Posterior vena cava (tissue), 2 donors: ENCODE results near the gene MGME1. TPM values are rescaled to one million over a fixed set of nuclear protein-coding genes. Genes with fewer than 3 reads are reported as not detected.
"Not testable (repeated sequence)": the region's sequence is repeated elsewhere in the genome, so short reads cannot be mapped to it uniquely, and the experiment has no call there.

Experiments used
- DNase-seq: peaks from one replicate; pipeline ENCODE4 v3.0.0-alpha.2; 2020; ENCODE audit warnings: low spot score
- intact Hi-C, 2 donors: fragments of 100-400 bp; cut with DNase I; formaldehyde crosslinking; loops; one replicate each; pipeline versions ENCODE4 v1.14.1 to v1.14.2; 2022 to 2023
- total RNA-seq, 2 donors: library from RNA; stranded (reverse); fragmentation: NEBNext Ultra II Directional; extraction: Animal tissue kit (Norgen Biotek cat#: 25700); gene quantifications; one replicate each; pipeline ENCODE4 v1.2.1, GENCODE V29; 2021
- donor health status: DM: yes; HTN: yes; CAD: no.
- donor health status: DM: yes; HTN: yes; CAD: no.

MGME1 gene
- total RNA-seq, 2 donors from 2014 or later, result 7.5 to 9.0 TPM

- intact Hi-C loops, result no loop called here
- no peak for DNase-seq
Observed at GRCh38 chr20:18005990-18006364, 37.2 kb downstream of the MGME1 start.

DNA sequence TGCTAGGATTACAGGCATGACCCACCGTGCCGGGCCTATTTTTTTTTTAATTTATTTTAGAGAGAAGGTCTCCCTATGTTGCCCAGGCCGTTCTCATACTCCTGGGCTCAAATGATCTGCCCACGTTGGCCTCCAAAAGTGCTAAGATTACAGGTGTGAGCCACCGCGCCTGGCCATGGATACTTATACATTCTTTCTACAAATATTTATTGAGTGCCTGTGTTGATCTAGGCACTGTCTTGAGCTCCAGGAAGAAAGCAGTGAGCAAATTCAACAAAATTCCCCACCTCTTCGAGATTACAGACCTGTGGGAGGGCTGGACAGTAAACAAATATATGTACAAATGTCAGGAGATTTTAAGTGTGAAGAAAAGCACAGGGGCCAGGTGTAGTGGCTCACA lies 37.9 kb downstream of the MGME1 start:
- DNase-seq, result no peak
- intact Hi-C loops, result no loop called here

GRCh38 chr20:18007534-18008292 lies 38.9 kb downstream of the MGME1 start:
- no peak for DNase-seq
- intact Hi-C loops, result no loop called here

- no peak for DNase-seq
- intact Hi-C loops, result no loop called here
Observed at GRCh38 chr20:18009116-18009515, 40.3 kb downstream of the MGME1 start.

DNA sequence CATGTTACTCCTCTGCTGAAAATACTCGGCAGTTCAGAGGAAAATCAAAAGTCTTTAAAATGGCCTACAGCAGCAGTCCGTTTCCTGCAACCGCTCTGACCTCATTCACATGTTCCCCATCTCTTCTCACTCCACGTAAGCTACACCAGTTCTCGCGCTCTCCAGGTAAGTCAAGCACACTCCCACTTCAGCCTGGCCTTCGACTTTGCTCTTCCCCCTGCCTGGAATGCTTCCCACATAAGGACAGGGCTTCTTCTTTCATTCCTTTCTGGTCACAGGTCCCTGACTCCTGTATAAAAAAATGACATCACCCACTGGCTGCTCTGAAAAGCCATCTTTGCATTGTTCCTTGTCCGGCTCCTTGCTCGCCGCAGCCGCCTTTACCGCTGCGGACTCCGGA lies 42.7 kb downstream of the MGME1 start:
- intact Hi-C loops, result no loop called here
- DNase-seq, result no peak

GRCh38 chr20:18011951-18012645 lies 43.3 kb downstream of the MGME1 start:
- intact Hi-C loops, result no loop called here
- DNase-seq, result no peak

- intact Hi-C loops, result no loop called here
- DNase-seq, result no peak
Observed at GRCh38 chr20:18012901-18013300, 44.1 kb downstream of the MGME1 start.

DNA sequence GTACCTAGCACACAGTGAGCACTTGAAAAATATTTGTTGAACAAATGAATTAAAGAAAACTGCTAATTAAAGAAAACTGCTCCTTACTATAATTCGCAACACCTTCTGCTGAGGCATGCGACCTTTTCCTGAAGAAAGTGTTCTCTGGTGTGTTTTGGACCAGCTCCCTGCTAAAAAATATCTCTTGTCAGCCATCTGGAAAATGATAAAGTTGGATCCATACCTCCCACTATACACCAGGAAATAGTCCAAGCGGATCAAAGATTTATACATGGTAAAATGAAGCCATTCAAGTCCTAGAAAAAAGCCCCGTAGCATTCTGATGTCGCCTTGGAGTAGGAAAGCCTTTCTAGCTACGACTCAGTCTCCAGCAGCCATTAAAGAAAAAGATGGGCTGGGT lies 45.6 kb downstream of the MGME1 start:
- intact Hi-C loops, result loop anchor here in 1 of 2 donors (1.0 kb wide), 1 partner anchor 17 kb away; no protein-coding TSS in a partner anchor
- no peak for DNase-seq

- intact Hi-C loops, result no loop called here
- no peak for DNase-seq
Observed at GRCh38 chr20:18016772-18017171, 48.0 kb downstream of the MGME1 start.

DNA sequence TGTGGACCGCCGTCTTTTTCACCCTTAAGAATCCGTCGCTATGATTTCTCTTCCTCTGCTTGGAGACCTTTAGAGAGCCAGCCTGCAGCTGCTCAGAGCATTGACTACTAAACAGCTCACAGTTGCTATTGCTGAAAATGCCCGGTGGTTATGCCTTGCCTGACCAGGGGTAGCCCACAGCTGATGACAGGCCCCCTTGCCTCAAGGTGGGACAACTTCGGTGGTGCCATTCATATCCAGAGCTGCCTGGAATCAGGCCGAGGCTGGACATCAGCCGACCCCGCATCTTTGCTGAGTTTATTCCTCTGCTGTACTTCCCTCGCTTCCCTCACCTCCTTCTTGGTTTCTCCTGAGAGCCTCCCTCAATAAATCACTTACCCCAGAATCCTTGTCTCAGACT lies 49.3 kb downstream of the MGME1 start:
- no peak for DNase-seq
- intact Hi-C loops, result no loop called here

DNA sequence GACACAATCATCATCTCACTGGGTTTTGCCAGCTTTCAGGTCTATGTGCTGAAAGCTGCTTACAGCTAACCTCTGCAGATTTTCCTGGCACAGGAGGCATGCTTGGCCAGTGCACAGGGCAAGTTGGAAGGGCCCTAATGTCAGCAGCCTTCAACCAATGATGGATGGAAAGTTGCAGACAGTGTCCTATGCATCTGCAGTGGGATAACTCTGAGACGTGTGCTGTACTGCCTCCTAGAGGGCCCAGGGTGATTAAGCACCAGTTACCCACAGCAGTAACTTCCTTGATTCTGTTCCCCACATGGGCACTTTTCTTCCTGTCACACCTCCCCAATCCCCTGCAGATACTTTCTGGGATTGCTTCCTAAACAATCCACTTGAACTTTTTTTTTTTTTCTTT lies 50.2 kb downstream of the MGME1 start:
- no peak for DNase-seq
- intact Hi-C loops, result no loop called here

DNA sequence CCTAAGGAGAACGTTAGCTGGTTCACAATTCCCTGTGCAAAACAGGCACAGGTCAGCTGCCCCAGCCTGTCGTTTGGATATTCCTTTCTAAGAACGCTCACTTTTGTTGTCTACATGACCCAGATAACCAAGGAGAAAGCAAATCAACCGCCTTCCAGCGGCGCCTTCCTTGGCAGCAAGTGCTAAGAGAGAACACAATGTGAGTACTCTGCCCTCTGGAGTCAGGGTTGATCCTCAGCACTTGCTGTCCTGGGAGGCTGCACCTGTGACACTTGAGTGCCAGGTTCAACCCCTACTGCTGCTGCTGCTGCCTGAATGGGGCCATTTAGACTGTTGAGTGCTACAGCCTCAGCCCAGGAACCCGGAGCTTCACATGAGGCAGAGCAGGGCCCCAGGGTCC lies 52.1 kb downstream of the MGME1 start:
- no peak for DNase-seq
- intact Hi-C loops, result no loop called here

DNA sequence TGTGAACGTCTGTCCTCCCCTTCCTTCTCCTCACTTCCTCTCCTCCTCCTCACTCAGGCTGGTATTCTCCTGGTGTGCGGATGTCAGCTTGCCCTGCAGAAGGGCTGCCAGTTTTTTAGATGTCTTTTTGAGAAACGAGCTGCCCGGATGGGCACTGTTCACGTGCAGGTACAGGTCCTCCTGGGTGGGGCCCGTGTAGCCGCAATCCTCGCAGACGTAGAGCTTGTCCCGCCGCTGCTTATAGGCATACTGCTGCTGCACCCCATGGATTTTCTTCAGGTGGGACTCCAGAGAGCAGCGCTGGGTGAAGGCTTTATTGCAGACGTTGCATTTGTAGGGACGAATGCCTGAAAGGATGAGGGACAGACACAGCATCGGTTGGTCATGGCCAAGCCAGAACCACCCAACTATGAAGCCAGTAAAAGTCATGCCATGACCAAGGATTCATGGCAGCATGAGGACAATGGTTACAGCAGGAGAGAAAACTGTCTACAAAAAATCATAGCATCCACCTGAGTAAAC lies 55.8 kb downstream of the MGME1 start:
- intact Hi-C loops, result no loop called here
- DNase-seq, result no peak

GRCh38 chr20:18027011-18027410 lies 58.2 kb downstream of the MGME1 start:
- intact Hi-C loops, DNase-seq: not testable (repeated sequence)

DNA sequence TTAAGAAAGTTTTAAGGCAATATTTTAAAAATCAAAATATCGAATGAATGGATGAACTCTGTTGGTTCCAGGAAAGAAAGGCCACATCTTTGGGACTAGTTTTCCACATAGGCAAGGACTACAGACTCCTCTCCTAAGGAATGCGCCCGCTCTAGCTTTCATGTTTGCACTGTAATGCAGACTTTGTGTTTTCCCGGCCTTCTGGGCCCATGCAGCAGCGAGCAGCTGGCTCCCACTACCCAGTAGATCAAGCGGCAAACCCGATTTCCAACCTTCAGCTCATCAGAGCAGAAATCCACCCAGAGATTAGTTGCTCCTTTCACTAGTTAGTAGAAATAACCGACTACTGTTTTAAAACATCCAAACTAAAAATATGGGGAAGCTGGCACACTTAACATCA lies 61.2 kb downstream of the MGME1 start:
- intact Hi-C loops, result no loop called here

DNA sequence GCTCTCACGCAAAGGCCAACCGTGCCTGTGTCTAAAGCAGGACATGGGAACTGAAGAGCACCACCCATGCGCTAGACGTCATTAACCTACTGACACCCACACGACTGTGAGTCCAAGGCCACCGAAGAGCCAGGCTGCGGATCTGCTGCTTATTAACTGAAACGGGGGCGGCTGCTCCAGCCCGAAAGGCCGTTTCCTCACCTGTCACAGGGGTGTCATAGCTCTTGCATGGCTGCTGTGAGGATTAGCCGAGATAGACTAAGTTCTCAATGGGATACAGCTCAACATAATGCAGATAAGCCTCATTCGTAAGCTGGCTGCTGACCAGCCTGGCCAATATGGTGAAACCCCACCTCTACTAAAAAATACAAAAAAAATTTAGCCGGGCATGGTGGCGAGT lies 62.2 kb downstream of the MGME1 start:
- intact Hi-C loops, result loop anchor here in 1 of 2 donors (1.0 kb wide), 1 partner anchor 17 kb away; no protein-coding TSS in a partner anchor

More for the DNA sequence above, 61.2 kb downstream of the MGME1 start:
- no peak for DNase-seq

GRCh38 chr20:18031888-18032509 lies 63.2 kb downstream of the MGME1 start:
- intact Hi-C loops, result loop anchor here in 1 of 2 donors (1.0 kb wide), 1 partner anchor 18 kb away; no protein-coding TSS in a partner anchor
- no peak for DNase-seq

More for the DNA sequence above, 62.2 kb downstream of the MGME1 start:
- no peak for DNase-seq

DNA sequence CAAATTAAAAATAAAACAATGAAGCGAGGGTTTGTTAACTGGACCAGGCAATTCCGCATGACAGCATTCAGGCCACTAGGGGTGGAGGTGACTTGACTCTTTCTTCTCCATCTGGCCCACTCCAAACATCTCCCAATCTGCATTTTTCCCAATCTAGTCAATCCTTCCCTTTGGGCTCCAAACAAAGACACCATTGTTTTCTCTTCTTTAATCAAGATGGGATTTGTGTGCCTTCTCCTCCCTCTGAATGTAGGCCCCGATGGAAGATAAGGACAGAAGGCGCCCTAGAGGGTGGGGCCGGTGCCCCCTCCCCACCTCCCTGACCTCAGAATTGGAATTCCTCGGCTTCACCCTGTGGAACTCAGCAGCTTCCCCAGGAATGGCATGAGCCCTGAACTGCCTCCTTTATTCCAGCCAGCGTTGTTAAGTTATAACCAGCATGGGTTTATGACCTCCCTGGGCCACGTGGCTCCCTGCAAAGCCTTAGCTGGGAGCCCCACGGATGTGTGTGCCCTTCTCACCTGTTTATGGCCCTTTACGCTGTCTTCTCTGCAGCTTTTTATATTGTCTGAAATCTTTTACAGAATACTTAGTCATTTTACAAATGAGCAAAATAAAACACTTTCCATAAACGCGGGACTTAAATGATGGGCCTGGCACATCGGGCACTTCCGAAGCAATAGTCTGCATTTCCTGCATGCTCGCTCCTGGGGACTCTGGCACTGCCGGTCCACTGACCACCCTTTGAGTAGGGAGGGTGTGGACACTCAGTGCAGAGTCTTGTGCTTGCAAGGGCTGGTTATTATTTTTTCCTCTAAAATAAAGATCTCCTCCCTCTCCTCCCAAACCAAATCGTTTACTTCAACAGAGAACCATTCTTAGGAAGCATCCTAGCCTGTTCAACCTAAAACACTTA lies 64.4 kb downstream of the MGME1 start:
- intact Hi-C loops, result no loop called here
- DNase-seq, result no peak

GRCh38 chr20:18034039-18034438 lies 65.2 kb downstream of the MGME1 start:
- no peak for DNase-seq
- intact Hi-C loops, result no loop called here
